GM12878 (cell line): ENCODE results near the gene RMND1. TPM values are rescaled to one million over a fixed set of nuclear protein-coding genes. Genes with fewer than 3 reads are reported as not detected.

Experiments
- CHD1 ChIP-seq: IDR thresholded peaks from 2 replicates; pipeline ENCODE4 v1.6.1; 2012; ENCODE audit warnings: low read depth, low read length, improper control_type of control experiment
- FOXK2 ChIP-seq: fragments of 450-650 bp; IDR thresholded peaks from 2 replicates; pipeline ENCODE4 v1.6.1; 2017; ENCODE audit warnings: mild to moderate bottlenecking, moderate library complexity
- MTA3 ChIP-seq: IDR thresholded peaks from 2 replicates; pipeline ENCODE4 v1.6.1; 2012; ENCODE audit warnings: low read length, inconsistent platforms, borderline replicate concordance
- NR2C1 ChIP-seq: fragments of 450-650 bp; IDR thresholded peaks from 2 replicates; pipeline ENCODE4 v1.6.1; 2017; ENCODE audit warnings: antibody characterized with exemption, mild to moderate bottlenecking, moderate library complexity
- POLR2AphosphoS2 ChIP-seq: IDR thresholded peaks from 2 replicates; pipeline ENCODE4 v1.6.1; 2011; ENCODE audit warnings: low read depth, mild to moderate bottlenecking, low read length, improper control_type of control experiment, moderate library complexity
- POLR2AphosphoS5 ChIP-seq: IDR thresholded peaks from 2 replicates; pipeline ENCODE4 v1.6.1; 2011; ENCODE audit warnings: mild to moderate bottlenecking, low read length, inconsistent platforms
- SIX5 ChIP-seq: IDR thresholded peaks from 2 replicates; pipeline ENCODE4 v1.6.1; 2011; ENCODE audit warnings: mild to moderate bottlenecking, low read depth, low read length, moderate library complexity; ENCODE audit not compliant: severe bottlenecking
- SUPT20H ChIP-seq: IDR thresholded peaks from 2 replicates; pipeline ENCODE4 v1.6.1; 2011; ENCODE audit warnings: low read depth, mild to moderate bottlenecking, low read length, moderate library complexity, borderline replicate concordance; ENCODE audit not compliant: control insufficient read depth
- polyA plus RNA-seq, 11 experiments: library from polyadenylated mRNA; depleted of rRNA in 4 of 11; unstranded in 6 of 11; stranded (reverse) in 5 of 11; fragments of >200 nt; fragmentation: Nextera tagmentation in 4 of 11; fragmentation: Illumina TruSeq in 1 of 11; extraction: Ambion mirVana in 4 of 11; extraction: Trizol in 1 of 11; gene quantifications; 1 replicate in 1 of 11; 2 replicates in 10 of 11; pipeline versions ENCODE4 v1.2.1 to v1.2.3, GENCODE V29; 2011 to 2016; ENCODE audit warnings: inconsistent platforms in 2 of 11, missing spikeins in 2 of 11, low read depth in 1 of 11
- total RNA-seq, 4 experiments: library from RNA; depleted of rRNA in 3 of 4; stranded (reverse); fragments of >200 nt in 3 of 4; fragmentation: Illumina TruSeq in 1 of 4; extraction: Trizol in 1 of 4; gene quantifications; 2 replicates each; pipeline versions ENCODE4 v1.2.1 to v1.2.3, GENCODE V29; 2013 to 2021
- TF ChIP-seq, protein P1 (sequence below): fragments of 450-650 bp; IDR thresholded peaks from 2 replicates; pipeline ENCODE4 v1.6.1; 2018; ENCODE audit warnings: borderline replicate concordance, mild to moderate bottlenecking; ENCODE audit not compliant: partially characterized antibody
- TF ChIP-seq, protein P2 (sequence below): IDR thresholded peaks from 2 replicates; pipeline ENCODE4 v1.6.1; 2012; ENCODE audit warnings: low read depth, low read length, improper control_type of control experiment
- TF ChIP-seq, protein P3 (sequence below): fragments of 450-650 bp; conservative IDR thresholded peaks from 2 replicates; pipeline ENCODE4 v1.6.1; 2017; ENCODE audit warnings: mild to moderate bottlenecking, moderate library complexity
- TF ChIP-seq, protein P4 (sequence below): fragments of 450-650 bp; IDR thresholded peaks from 2 replicates; pipeline ENCODE4 v1.6.1; 2017; ENCODE audit warnings: mild to moderate bottlenecking
- TF ChIP-seq, protein P5 (sequence below): IDR thresholded peaks from 2 replicates; pipeline ENCODE4 v1.6.1; 2012; ENCODE audit warnings: improper control_type of control experiment, low read depth, low read length; ENCODE audit not compliant: insufficient replicate concordance

Gene RMND1
- total and polyA plus RNA-seq, 10 of the 15 experiments (the other 5 are each of a cell fraction or from before 2014, with no cell fraction given), result 15.9 to 34.5 (median 21.4) TPM

DNA sequence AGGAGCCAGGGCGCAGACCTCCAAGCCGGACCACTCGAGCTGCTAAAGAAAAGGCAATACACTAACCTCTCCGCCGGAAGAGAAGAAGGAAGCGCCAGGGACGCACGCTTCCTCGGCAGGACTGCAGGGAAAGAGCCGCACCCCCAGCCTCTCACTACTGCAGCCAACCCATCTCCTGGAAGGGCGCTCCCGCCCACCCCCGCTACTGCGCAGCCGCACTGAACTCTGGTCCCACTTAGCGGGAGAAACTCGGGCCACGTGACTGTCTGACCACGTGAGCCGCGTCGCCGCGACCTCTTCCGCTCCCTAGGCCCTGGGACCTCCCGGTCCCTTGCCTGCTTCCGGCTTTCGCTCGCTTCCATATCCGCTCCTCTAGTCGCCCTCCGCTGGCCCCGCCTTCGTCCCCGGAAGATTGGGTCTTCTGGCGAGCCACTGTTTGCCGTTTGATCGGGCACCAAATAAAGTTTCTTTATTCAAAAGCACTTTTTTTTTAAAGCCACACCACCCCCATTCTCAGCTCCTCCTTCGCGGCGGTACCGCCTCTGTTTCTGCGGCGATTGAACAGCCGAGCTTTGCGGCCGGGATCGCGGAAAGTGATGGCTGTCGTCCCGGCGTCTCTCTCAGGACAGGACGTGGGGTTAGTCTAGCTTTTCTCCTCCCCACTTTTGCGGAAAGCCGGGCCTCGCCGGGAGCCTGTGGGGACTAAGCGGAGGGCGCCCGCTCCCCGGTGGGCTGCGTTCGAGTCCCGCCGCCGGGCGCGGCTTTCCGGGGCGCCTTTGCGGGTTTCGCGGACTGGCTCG is at the start of gene RMND1 (continued):
- TF ChIP-seq, protein P1, sequence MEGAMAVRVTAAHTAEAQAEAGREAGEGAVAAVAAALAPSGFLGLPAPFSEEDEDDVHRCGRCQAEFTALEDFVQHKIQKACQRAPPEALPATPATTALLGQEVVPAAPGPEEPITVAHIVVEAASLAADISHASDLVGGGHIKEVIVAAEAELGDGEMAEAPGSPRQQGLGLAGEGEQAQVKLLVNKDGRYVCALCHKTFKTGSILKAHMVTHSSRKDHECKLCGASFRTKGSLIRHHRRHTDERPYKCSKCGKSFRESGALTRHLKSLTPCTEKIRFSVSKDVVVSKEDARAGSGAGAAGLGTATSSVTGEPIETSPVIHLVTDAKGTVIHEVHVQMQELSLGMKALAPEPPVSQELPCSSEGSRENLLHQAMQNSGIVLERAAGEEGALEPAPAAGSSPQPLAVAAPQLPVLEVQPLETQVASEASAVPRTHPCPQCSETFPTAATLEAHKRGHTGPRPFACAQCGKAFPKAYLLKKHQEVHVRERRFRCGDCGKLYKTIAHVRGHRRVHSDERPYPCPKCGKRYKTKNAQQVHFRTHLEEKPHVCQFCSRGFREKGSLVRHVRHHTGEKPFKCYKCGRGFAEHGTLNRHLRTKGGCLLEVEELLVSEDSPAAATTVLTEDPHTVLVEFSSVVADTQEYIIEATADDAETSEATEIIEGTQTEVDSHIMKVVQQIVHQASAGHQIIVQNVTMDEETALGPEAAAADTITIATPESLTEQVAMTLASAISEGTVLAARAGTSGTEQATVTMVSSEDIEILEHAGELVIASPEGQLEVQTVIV, result peak; percentile 94
- TF ChIP-seq SUPT20H, result no peak
- no peak for TF ChIP-seq CHD1
- TF ChIP-seq POLR2AphosphoS2, result peak; percentile 73; the same call in 1 of the 2 replicates
- TF ChIP-seq FOXK2, result peak; percentile 68
- TF ChIP-seq, protein P2, sequence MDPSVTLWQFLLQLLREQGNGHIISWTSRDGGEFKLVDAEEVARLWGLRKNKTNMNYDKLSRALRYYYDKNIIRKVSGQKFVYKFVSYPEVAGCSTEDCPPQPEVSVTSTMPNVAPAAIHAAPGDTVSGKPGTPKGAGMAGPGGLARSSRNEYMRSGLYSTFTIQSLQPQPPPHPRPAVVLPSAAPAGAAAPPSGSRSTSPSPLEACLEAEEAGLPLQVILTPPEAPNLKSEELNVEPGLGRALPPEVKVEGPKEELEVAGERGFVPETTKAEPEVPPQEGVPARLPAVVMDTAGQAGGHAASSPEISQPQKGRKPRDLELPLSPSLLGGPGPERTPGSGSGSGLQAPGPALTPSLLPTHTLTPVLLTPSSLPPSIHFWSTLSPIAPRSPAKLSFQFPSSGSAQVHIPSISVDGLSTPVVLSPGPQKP, result no peak; the same call in none of the 2 replicates
- TF ChIP-seq MTA3, result no peak
- TF ChIP-seq, protein P3, sequence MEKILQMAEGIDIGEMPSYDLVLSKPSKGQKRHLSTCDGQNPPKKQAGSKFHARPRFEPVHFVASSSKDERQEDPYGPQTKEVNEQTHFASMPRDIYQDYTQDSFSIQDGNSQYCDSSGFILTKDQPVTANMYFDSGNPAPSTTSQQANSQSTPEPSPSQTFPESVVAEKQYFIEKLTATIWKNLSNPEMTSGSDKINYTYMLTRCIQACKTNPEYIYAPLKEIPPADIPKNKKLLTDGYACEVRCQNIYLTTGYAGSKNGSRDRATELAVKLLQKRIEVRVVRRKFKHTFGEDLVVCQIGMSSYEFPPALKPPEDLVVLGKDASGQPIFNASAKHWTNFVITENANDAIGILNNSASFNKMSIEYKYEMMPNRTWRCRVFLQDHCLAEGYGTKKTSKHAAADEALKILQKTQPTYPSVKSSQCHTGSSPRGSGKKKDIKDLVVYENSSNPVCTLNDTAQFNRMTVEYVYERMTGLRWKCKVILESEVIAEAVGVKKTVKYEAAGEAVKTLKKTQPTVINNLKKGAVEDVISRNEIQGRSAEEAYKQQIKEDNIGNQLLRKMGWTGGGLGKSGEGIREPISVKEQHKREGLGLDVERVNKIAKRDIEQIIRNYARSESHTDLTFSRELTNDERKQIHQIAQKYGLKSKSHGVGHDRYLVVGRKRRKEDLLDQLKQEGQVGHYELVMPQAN, result no peak; the same call in none of the 2 replicates
- peak; percentile 92 for TF ChIP-seq POLR2AphosphoS5
- TF ChIP-seq, protein P4, sequence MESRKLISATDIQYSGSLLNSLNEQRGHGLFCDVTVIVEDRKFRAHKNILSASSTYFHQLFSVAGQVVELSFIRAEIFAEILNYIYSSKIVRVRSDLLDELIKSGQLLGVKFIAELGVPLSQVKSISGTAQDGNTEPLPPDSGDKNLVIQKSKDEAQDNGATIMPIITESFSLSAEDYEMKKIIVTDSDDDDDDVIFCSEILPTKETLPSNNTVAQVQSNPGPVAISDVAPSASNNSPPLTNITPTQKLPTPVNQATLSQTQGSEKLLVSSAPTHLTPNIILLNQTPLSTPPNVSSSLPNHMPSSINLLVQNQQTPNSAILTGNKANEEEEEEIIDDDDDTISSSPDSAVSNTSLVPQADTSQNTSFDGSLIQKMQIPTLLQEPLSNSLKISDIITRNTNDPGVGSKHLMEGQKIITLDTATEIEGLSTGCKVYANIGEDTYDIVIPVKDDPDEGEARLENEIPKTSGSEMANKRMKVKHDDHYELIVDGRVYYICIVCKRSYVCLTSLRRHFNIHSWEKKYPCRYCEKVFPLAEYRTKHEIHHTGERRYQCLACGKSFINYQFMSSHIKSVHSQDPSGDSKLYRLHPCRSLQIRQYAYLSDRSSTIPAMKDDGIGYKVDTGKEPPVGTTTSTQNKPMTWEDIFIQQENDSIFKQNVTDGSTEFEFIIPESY, result no peak
- TF ChIP-seq, protein P5, sequence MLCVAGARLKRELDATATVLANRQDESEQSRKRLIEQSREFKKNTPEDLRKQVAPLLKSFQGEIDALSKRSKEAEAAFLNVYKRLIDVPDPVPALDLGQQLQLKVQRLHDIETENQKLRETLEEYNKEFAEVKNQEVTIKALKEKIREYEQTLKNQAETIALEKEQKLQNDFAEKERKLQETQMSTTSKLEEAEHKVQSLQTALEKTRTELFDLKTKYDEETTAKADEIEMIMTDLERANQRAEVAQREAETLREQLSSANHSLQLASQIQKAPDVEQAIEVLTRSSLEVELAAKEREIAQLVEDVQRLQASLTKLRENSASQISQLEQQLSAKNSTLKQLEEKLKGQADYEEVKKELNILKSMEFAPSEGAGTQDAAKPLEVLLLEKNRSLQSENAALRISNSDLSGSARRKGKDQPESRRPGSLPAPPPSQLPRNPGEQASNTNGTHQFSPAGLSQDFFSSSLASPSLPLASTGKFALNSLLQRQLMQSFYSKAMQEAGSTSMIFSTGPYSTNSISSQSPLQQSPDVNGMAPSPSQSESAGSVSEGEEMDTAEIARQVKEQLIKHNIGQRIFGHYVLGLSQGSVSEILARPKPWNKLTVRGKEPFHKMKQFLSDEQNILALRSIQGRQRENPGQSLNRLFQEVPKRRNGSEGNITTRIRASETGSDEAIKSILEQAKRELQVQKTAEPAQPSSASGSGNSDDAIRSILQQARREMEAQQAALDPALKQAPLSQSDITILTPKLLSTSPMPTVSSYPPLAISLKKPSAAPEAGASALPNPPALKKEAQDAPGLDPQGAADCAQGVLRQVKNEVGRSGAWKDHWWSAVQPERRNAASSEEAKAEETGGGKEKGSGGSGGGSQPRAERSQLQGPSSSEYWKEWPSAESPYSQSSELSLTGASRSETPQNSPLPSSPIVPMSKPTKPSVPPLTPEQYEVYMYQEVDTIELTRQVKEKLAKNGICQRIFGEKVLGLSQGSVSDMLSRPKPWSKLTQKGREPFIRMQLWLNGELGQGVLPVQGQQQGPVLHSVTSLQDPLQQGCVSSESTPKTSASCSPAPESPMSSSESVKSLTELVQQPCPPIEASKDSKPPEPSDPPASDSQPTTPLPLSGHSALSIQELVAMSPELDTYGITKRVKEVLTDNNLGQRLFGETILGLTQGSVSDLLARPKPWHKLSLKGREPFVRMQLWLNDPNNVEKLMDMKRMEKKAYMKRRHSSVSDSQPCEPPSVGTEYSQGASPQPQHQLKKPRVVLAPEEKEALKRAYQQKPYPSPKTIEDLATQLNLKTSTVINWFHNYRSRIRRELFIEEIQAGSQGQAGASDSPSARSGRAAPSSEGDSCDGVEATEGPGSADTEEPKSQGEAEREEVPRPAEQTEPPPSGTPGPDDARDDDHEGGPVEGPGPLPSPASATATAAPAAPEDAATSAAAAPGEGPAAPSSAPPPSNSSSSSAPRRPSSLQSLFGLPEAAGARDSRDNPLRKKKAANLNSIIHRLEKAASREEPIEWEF, result no peak
- TF ChIP-seq NR2C1, result peak; percentile 88
- peak; percentile 41 for TF ChIP-seq SIX5
